ENCODE results near the gene OSM.
"Not testable (repeated sequence)": the region's sequence is repeated elsewhere in the genome, so short reads cannot be mapped to it uniquely, and the experiment has no call there.

The OSM gene

GRCh38 chr22:30226192-30226832 is 40.3 kb downstream of the OSM start:
- DNase-seq (ENCODE audit: low read depth): no peak

GRCh38 chr22:30225220-30225927 is 41.3 kb downstream of the OSM start:
- no peak for DNase-seq (ENCODE audit: low read depth)

- DNase-seq (ENCODE audit: low read depth): no peak
Observed at GRCh38 chr22:30224161-30224857, 42.3 kb downstream of the OSM start.

GRCh38 chr22:30223303-30223702 is 43.3 kb downstream of the OSM start:
- DNase-seq (ENCODE audit: low read depth): no peak

- no peak for DNase-seq (ENCODE audit: low read depth)
Observed at GRCh38 chr22:30222321-30222720, 44.3 kb downstream of the OSM start.

- no peak for DNase-seq (ENCODE audit: low read depth)
Observed at GRCh38 chr22:30221121-30221992, 45.3 kb downstream of the OSM start.

- no peak for DNase-seq (ENCODE audit: low read depth)
Observed at GRCh38 chr22:30220338-30221012, 46.2 kb downstream of the OSM start.

- no peak for DNase-seq (ENCODE audit: low read depth)
Observed at GRCh38 chr22:30219668-30220278, 46.9 kb downstream of the OSM start.

GRCh38 chr22:30219049-30219654 is 47.5 kb downstream of the OSM start:
- DNase-seq (ENCODE audit: low read depth): no peak

- no peak for DNase-seq (ENCODE audit: low read depth)
Observed at GRCh38 chr22:30217698-30218560, 48.7 kb downstream of the OSM start.

- no peak for DNase-seq (ENCODE audit: low read depth)
Observed at GRCh38 chr22:30216710-30217109, 49.9 kb downstream of the OSM start.

- DNase-seq (ENCODE audit: low read depth): not testable (repeated sequence)
Observed at GRCh38 chr22:30216272-30216671, 50.4 kb downstream of the OSM start.

- no peak for DNase-seq (ENCODE audit: low read depth)
Observed at GRCh38 chr22:30214703-30215407, 51.8 kb downstream of the OSM start.

GRCh38 chr22:30212996-30213441 is 53.6 kb downstream of the OSM start:
- peak; percentile 97 for DNase-seq (ENCODE audit: low read depth)

Data from amniotic epithelial cell (primary cell).